Measurements from ENCODE around the gene SEPTIN10.

The SEPTIN10 gene

GRCh38 chr2:109624339-109624738 is 10.6 kb upstream of the SEPTIN10 start:
- no peak for ATAC-seq
- no peak for TF ChIP-seq ZC3H10 (CRISPR knock-in tag; IDR thresholded peaks at IDR 0.05)
- TF ChIP-seq, protein P1, sequence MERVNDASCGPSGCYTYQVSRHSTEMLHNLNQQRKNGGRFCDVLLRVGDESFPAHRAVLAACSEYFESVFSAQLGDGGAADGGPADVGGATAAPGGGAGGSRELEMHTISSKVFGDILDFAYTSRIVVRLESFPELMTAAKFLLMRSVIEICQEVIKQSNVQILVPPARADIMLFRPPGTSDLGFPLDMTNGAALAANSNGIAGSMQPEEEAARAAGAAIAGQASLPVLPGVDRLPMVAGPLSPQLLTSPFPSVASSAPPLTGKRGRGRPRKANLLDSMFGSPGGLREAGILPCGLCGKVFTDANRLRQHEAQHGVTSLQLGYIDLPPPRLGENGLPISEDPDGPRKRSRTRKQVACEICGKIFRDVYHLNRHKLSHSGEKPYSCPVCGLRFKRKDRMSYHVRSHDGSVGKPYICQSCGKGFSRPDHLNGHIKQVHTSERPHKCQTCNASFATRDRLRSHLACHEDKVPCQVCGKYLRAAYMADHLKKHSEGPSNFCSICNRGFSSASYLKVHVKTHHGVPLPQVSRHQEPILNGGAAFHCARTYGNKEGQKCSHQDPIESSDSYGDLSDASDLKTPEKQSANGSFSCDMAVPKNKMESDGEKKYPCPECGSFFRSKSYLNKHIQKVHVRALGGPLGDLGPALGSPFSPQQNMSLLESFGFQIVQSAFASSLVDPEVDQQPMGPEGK (CRISPR knock-in tag; IDR thresholded peaks at IDR 0.05; ENCODE audit: borderline replicate concordance), result no peak
- TF ChIP-seq ZNF565 (CRISPR knock-in tag; conservative IDR thresholded peaks at IDR 0.05; ENCODE audit: low read depth), result no peak
- no peak for TF ChIP-seq TCF4 (CRISPR knock-in tag; IDR thresholded peaks at IDR 0.05; ENCODE audit: borderline replicate concordance)
- no peak for TF ChIP-seq SNAI2 (CRISPR knock-in tag; IDR thresholded peaks at IDR 0.05)
- TF ChIP-seq GLIS3 (CRISPR knock-in tag; IDR thresholded peaks at IDR 0.05), result no peak
- no peak for TF ChIP-seq ZNF8 (CRISPR knock-in tag; IDR thresholded peaks at IDR 0.05)
- TF ChIP-seq ZFP3 (CRISPR knock-in tag; IDR thresholded peaks at IDR 0.05), result no peak
- TF ChIP-seq, protein P2, sequence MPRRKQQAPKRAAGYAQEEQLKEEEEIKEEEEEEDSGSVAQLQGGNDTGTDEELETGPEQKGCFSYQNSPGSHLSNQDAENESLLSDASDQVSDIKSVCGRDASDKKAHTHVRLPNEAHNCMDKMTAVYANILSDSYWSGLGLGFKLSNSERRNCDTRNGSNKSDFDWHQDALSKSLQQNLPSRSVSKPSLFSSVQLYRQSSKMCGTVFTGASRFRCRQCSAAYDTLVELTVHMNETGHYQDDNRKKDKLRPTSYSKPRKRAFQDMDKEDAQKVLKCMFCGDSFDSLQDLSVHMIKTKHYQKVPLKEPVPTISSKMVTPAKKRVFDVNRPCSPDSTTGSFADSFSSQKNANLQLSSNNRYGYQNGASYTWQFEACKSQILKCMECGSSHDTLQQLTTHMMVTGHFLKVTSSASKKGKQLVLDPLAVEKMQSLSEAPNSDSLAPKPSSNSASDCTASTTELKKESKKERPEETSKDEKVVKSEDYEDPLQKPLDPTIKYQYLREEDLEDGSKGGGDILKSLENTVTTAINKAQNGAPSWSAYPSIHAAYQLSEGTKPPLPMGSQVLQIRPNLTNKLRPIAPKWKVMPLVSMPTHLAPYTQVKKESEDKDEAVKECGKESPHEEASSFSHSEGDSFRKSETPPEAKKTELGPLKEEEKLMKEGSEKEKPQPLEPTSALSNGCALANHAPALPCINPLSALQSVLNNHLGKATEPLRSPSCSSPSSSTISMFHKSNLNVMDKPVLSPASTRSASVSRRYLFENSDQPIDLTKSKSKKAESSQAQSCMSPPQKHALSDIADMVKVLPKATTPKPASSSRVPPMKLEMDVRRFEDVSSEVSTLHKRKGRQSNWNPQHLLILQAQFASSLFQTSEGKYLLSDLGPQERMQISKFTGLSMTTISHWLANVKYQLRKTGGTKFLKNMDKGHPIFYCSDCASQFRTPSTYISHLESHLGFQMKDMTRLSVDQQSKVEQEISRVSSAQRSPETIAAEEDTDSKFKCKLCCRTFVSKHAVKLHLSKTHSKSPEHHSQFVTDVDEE (CRISPR knock-in tag; IDR thresholded peaks at IDR 0.05), result no peak
- TF ChIP-seq ESRRG (CRISPR knock-in tag; IDR thresholded peaks at IDR 0.05), result no peak
- no peak for TF ChIP-seq TOX (CRISPR knock-in tag; IDR thresholded peaks at IDR 0.05; ENCODE audit: borderline replicate concordance)
- TF ChIP-seq OSR1 (CRISPR knock-in tag; IDR thresholded peaks at IDR 0.05), result no peak
- no peak for TF ChIP-seq CSDC2 (CRISPR knock-in tag; IDR thresholded peaks at IDR 0.05)
- TF ChIP-seq RARB (CRISPR knock-in tag; IDR thresholded peaks at IDR 0.05), result no peak
- TF ChIP-seq ISL1 (CRISPR knock-in tag; IDR thresholded peaks at IDR 0.05), result no peak
- no peak for TF ChIP-seq PPARA (CRISPR knock-in tag; IDR thresholded peaks at IDR 0.05; ENCODE audit: borderline replicate concordance)
- no peak for TF ChIP-seq ARNTL (CRISPR knock-in tag; IDR thresholded peaks at IDR 0.05; ENCODE audit: borderline replicate concordance, low read depth)
- TF ChIP-seq BACH2 (CRISPR knock-in tag; IDR thresholded peaks at IDR 0.05; ENCODE audit: borderline replicate concordance), result no peak
- TF ChIP-seq, protein P3, sequence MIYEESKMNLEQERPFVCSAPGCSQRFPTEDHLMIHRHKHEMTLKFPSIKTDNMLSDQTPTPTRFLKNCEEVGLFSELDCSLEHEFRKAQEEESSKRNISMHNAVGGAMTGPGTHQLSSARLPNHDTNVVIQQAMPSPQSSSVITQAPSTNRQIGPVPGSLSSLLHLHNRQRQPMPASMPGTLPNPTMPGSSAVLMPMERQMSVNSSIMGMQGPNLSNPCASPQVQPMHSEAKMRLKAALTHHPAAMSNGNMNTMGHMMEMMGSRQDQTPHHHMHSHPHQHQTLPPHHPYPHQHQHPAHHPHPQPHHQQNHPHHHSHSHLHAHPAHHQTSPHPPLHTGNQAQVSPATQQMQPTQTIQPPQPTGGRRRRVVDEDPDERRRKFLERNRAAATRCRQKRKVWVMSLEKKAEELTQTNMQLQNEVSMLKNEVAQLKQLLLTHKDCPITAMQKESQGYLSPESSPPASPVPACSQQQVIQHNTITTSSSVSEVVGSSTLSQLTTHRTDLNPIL (CRISPR knock-in tag; IDR thresholded peaks at IDR 0.05; ENCODE audit: low read depth), result no peak

GRCh38 chr2:109623923-109624322 is 10.2 kb upstream of the SEPTIN10 start:
- no peak for ATAC-seq

More at GRCh38 chr2:109623923-109624322, 10.2 kb upstream of the SEPTIN10 start:
- no peak for TF ChIP-seq ZNF8 (CRISPR knock-in tag; IDR thresholded peaks at IDR 0.05)
- TF ChIP-seq, protein P3 (CRISPR knock-in tag; IDR thresholded peaks at IDR 0.05; ENCODE audit: low read depth), result no peak
- TF ChIP-seq TCF4 (CRISPR knock-in tag; IDR thresholded peaks at IDR 0.05; ENCODE audit: borderline replicate concordance), result no peak
- no peak for TF ChIP-seq CSDC2 (CRISPR knock-in tag; IDR thresholded peaks at IDR 0.05)
- no peak for TF ChIP-seq ARNTL (CRISPR knock-in tag; IDR thresholded peaks at IDR 0.05; ENCODE audit: borderline replicate concordance, low read depth)
- TF ChIP-seq ZNF70 (CRISPR knock-in tag; IDR thresholded peaks at IDR 0.05), result no peak
- TF ChIP-seq, protein P1 (CRISPR knock-in tag; IDR thresholded peaks at IDR 0.05; ENCODE audit: borderline replicate concordance), result no peak
- no peak for TF ChIP-seq ZNF565 (CRISPR knock-in tag; conservative IDR thresholded peaks at IDR 0.05; ENCODE audit: low read depth)
